Smooth muscle cell (in vitro differentiated cells): ENCODE measurements around the gene SCIN. TPM values are rescaled to one million over a fixed set of nuclear protein-coding genes. Genes with fewer than 3 reads are reported as not detected.
"Not testable (repeated sequence)": the region's sequence is repeated elsewhere in the genome, so short reads cannot be mapped to it uniquely, and the experiment has no call there.

Experiments used
- DNase-seq: peaks from one replicate; lab custom pipeline; 2025; ENCODE audit not compliant: unreplicated experiment; lab: John Stamatoyannopoulos, UW
- H2AFZ ChIP-seq: fragments of 200-600 bp; sonication (generic); 2 replicates; pipeline ENCODE4 v1.6.0; 2016; ENCODE audit warnings: antibody characterized with exemption, low read depth, mild to moderate bottlenecking
- H3F3A ChIP-seq: fragments of 200-600 bp; sonication (generic); 2 replicates; pipeline ENCODE4 v1.6.0; 2017; ENCODE audit warnings: antibody characterized with exemption, low read depth
- H3K27ac ChIP-seq: fragments of 200-600 bp; sonication (generic); 2 replicates; pipeline ENCODE4 v1.5.1; 2016; ENCODE audit warnings: low read depth, mild to moderate bottlenecking
- H3K27me3 ChIP-seq: fragments of 200-600 bp; sonication (generic); 2 replicates; pipeline ENCODE4 v1.6.1; 2016; ENCODE audit warnings: low read depth, mild to moderate bottlenecking
- H3K36me3 ChIP-seq: fragments of 200-600 bp; sonication (generic); 2 replicates; pipeline ENCODE4 v1.5.1; 2016; ENCODE audit warnings: low read depth
- H3K4me1 ChIP-seq: fragments of 200-600 bp; sonication (generic); 2 replicates; pipeline ENCODE4 v1.5.1; 2016; ENCODE audit warnings: low read depth
- H3K4me2 ChIP-seq: fragments of 200-600 bp; sonication (generic); 2 replicates; pipeline ENCODE4 v1.6.0; 2016; ENCODE audit warnings: mild to moderate bottlenecking
- H3K4me3 ChIP-seq: fragments of 200-600 bp; sonication (generic); 2 replicates; pipeline ENCODE4 v1.5.1; 2016; ENCODE audit warnings: mild to moderate bottlenecking
- H3K79me2 ChIP-seq: fragments of 200-600 bp; sonication (generic); 2 replicates; pipeline ENCODE4 v1.6.0; 2016; ENCODE audit warnings: low read depth, mild to moderate bottlenecking
- H3K9ac ChIP-seq: fragments of 200-600 bp; sonication (generic); 2 replicates; pipeline ENCODE4 v1.6.0; 2016; ENCODE audit warnings: low read depth
- H3K9me3 ChIP-seq: fragments of 200-600 bp; sonication (generic); replicated peaks from 2 replicates; pipeline ENCODE4 v1.5.1; 2016; ENCODE audit warnings: low read depth
- H4K20me1 ChIP-seq: fragments of 200-600 bp; sonication (generic); 2 replicates; pipeline ENCODE4 v1.6.0; 2016; ENCODE audit warnings: low read depth
- WGBS: methylation state at CpG from one replicate; pipeline ENCODE4 v1.1.7; 2016; ENCODE audit warnings: low lambda C conversion rate; 5-methylcytosine and 5-hydroxymethylcytosine counted together
- polyA plus RNA-seq: library from polyadenylated mRNA; unstranded; fragments of >200 nt; fragmentation: Nextera tagmentation; extraction: Ambion mirVana; gene quantifications from 2 replicates; pipeline ENCODE4 v1.2.1, GENCODE V29; 2016
- total RNA-seq: library from RNA; depleted of rRNA; stranded (reverse); fragments of >200 nt; gene quantifications from 2 replicates; pipeline ENCODE4 v1.2.3, GENCODE V29; 2014
- TF ChIP-seq, protein P1 (sequence below): fragments of 200-600 bp; sonication (generic); IDR thresholded peaks from 2 replicates; pipeline ENCODE4 v1.5.1; 2017; ENCODE audit warnings: borderline replicate concordance, mild to moderate bottlenecking, antibody characterized with exemption; ENCODE audit not compliant: insufficient read depth, poor library complexity, severe bottlenecking

Gene SCIN
- total and polyA plus RNA-seq, 2 experiments from 2014 or later = 0.31 TPM

DNA sequence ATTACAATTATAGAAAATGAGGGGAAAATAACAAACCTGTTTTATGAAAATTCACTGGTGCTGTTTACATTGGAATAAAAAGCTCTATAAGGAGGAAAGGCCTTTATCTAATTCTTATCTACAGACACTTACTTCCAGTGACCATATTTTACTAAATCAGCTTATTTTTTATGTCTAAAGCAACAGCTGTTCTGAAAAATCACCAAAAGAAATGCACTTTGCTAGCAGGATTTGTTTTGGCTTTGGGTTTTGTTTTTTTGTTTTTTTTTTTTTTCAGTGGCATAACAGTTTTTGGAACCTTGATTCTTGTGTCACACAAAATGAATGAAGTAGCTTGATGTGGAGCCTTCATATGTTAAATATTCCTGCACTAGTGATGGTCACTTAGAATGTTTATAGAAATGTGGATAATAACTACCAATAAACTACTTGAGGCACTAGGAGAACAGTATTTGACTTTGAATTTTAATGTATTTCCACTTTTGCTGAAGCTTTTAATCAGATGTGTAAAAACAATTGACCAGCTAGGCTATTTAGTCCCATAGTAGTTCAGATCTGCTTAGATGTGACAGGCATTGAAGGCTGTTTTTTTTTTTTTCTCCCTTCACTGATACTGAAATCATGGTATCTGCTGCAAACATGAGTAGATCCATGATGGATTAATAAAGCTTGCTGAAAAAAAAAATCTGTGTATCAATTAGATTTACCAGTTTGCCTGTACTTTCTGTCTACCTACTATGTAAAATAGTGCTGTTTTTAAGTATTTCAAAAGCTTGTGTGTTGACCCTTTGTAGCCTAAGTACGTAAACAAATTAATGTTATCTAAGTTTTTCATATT, 119.7 kb downstream of the SCIN start:
- no peaks in the 10 kb centered on the region for H3K9me3 ChIP-seq
- peak overlapping the region; percentile 78 for H3K4me3 ChIP-seq
- peaks cover 64% of the 10 kb centered on the region for H3K79me2 ChIP-seq
- H3K36me3 ChIP-seq = no peaks in the 10 kb centered on the region
- peak overlapping the region; percentile 56 for H3K9ac ChIP-seq
- peaks cover 8% of the 10 kb centered on the region for H3F3A ChIP-seq
- no peak for DNase-seq
- 80% methylated on average over 1 of the region's 1 CpG for WGBS
- peak overlapping the region; percentile 94 for H3K4me2 ChIP-seq
- H4K20me1 ChIP-seq = peaks cover 51% of the 10 kb centered on the region
- peaks cover 17% of the 10 kb centered on the region for H3K4me1 ChIP-seq
- H2AFZ ChIP-seq = no peak overlapping the region
- no peaks in the 10 kb centered on the region for H3K27me3 ChIP-seq
- peak overlapping the region; percentile 21 for H3K27ac ChIP-seq
- TF ChIP-seq, protein P1, sequence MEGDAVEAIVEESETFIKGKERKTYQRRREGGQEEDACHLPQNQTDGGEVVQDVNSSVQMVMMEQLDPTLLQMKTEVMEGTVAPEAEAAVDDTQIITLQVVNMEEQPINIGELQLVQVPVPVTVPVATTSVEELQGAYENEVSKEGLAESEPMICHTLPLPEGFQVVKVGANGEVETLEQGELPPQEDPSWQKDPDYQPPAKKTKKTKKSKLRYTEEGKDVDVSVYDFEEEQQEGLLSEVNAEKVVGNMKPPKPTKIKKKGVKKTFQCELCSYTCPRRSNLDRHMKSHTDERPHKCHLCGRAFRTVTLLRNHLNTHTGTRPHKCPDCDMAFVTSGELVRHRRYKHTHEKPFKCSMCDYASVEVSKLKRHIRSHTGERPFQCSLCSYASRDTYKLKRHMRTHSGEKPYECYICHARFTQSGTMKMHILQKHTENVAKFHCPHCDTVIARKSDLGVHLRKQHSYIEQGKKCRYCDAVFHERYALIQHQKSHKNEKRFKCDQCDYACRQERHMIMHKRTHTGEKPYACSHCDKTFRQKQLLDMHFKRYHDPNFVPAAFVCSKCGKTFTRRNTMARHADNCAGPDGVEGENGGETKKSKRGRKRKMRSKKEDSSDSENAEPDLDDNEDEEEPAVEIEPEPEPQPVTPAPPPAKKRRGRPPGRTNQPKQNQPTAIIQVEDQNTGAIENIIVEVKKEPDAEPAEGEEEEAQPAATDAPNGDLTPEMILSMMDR = no peak

DNA sequence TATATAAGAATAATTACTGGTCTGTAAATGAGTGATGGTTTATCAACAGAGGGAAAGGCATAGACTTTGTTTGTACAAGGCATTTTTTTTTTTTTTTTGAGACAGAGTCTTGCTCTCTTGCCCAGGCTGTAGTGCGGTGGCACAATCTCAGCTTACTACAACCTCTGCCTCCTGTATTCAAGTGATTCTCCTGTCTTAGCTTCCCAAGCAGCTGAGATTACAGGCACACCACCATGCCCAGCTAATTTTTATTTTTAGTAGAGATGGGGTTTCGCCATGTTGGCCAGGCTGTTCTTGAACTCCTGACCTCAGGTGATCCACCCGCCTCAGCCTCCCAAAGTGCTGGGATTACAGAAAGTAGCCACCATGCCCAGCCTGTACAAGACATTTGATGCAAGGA, 120.9 kb downstream of the SCIN start:
- 94% methylated on average over 3 of the region's 3 CpGs for WGBS

DNA sequence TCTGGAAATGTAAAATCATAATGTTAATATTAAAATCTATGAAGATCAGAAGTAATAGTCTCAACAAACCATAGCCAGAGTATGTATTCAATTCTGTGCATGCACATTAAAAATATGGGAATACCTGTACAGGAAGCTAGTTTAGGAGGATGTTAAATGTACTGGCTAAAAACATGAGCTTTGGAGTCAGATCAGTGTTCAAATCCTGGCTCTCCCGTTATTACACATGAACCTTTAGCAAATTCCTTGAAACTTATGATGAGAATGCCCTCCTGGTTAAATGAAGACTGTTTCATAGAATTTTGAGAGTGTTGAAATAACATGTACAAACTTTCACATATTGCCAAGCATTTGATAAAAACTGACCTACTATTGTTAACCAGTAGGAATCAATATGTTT, 121.5 kb downstream of the SCIN start:
- no peaks in the 10 kb centered on the region for H3K27me3 ChIP-seq

More for the DNA sequence above, 120.9 kb downstream of the SCIN start:
- H3K27me3 ChIP-seq, H2AFZ ChIP-seq, H3K9me3 ChIP-seq, DNase-seq, H3F3A ChIP-seq, H3K36me3 ChIP-seq, H3K9ac ChIP-seq, H3K27ac ChIP-seq: not testable (repeated sequence)
- peaks cover 64% of the 10 kb centered on the region for H3K79me2 ChIP-seq
- peaks cover 10% of the 10 kb centered on the region for H3K4me1 ChIP-seq
- peak overlapping the region; percentile 78 for H3K4me3 ChIP-seq
- peak overlapping the region; percentile 94 for H3K4me2 ChIP-seq
- H4K20me1 ChIP-seq = peaks cover 51% of the 10 kb centered on the region

More for the DNA sequence above, 121.5 kb downstream of the SCIN start:
- Histone ChIP-seq H3K4me1 (peaks cover 10% of the 10 kb centered on the region), H4K20me1 (peaks cover 51% of the 10 kb centered on the region), H3F3A (peaks cover 6% of the 10 kb centered on the region), H3K4me3 (peak overlapping the region; percentile 78), H3K9me3 (no peaks in the 10 kb centered on the region), H3K79me2 (peaks cover 64% of the 10 kb centered on the region), H2AFZ (no peak overlapping the region), H3K27ac (no peak overlapping the region), H3K4me2 (peak overlapping the region; percentile 94), H3K36me3 (no peaks in the 10 kb centered on the region), H3K9ac (no peak overlapping the region)
- WGBS = 88% methylated on average over 1 of the region's 1 CpG
- no peak for DNase-seq
- TF ChIP-seq, protein P1 = no peak
